RWPE2 (cell line): ENCODE results near the gene CDKL4.
"Not testable (repeated sequence)": the region's sequence is repeated elsewhere in the genome, so short reads cannot be mapped to it uniquely, and the experiment has no call there.

Source experiments
- ATAC-seq: fragments of 200-7000 bp; cut with Tn5 transposase; 3 replicates; pipeline ENCODE4 v1.9.1; 2021; ENCODE audit warnings: low read depth
- DNase-seq: peaks from one replicate; pipeline ENCODE4 v3.0.0-alpha.2; 2020; ENCODE audit warnings: low spot score
- H3K27ac ChIP-seq: fragments of 450-650 bp; 2 replicates; pipeline ENCODE4 v1.5.1; 2017; ENCODE audit warnings: mild to moderate bottlenecking; ENCODE audit not compliant: poor library complexity, severe bottlenecking
- H3K27me3 ChIP-seq: fragments of 250-450 bp; sonication (Bioruptor Pico); 2 replicates; pipeline ENCODE4 v1.5.1; 2021; ENCODE audit warnings: mild to moderate bottlenecking, moderate library complexity; ENCODE audit not compliant: insufficient read depth, poor library complexity, severe bottlenecking
- H3K36me3 ChIP-seq: fragments of 250-450 bp; sonication (Bioruptor Pico); 2 replicates; pipeline ENCODE4 v1.5.1; 2020; ENCODE audit warnings: low read depth, mild to moderate bottlenecking, moderate library complexity
- H3K4me1 ChIP-seq: fragments of 250-450 bp; sonication (Bioruptor Pico); 2 replicates; pipeline ENCODE4 v1.5.1; 2021; ENCODE audit warnings: mild to moderate bottlenecking, moderate library complexity; ENCODE audit not compliant: insufficient read depth, poor library complexity, severe bottlenecking
- H3K4me3 ChIP-seq: fragments of 250-450 bp; sonication (Bioruptor Pico); 2 replicates; pipeline ENCODE4 v1.5.1; 2021; ENCODE audit warnings: mild to moderate bottlenecking, moderate library complexity; ENCODE audit not compliant: severe bottlenecking
- H3K9me3 ChIP-seq: fragments of 250-450 bp; sonication (Bioruptor Pico); 2 replicates; pipeline ENCODE4 v1.5.1; 2021; ENCODE audit warnings: mild to moderate bottlenecking, moderate library complexity; ENCODE audit not compliant: severe bottlenecking
- TF ChIP-seq, protein P1 (sequence below): fragments of 450-650 bp; IDR thresholded peaks from one replicate; pipeline ENCODE4 v1.5.1; 2017; ENCODE audit warnings: mild to moderate bottlenecking, moderate library complexity; ENCODE audit not compliant: poor library complexity, severe bottlenecking

Gene CDKL4

DNA sequence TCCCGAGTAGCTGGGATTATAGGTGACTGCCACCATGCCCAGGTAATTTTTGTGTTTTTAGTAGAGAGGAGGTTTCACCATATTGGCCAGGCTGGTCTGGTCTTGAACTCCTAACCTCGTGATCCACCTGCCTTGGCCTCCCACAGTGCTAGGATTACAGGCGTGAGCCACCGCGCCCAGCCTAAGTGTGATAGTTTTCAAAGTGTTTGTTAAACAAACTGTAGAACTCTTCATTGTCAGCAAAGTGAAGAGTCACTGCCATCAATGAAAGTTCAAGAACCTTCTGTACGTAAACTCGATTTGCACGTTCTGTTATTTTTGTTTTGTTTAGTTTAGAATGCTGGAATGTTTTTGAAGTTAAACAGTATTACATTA lies 104.9 kb downstream of the CDKL4 start:
- H3K4me1 ChIP-seq: peaks cover 3% of the 10 kb centered on the region
- DNase-seq: no peak
- no peak overlapping the region for H3K27ac ChIP-seq
- no peak overlapping the region for H3K4me3 ChIP-seq
- H3K27me3 ChIP-seq: no peaks in the 10 kb centered on the region
- no peak for ATAC-seq
- H3K36me3 ChIP-seq: no peaks in the 10 kb centered on the region
- TF ChIP-seq, protein P1, sequence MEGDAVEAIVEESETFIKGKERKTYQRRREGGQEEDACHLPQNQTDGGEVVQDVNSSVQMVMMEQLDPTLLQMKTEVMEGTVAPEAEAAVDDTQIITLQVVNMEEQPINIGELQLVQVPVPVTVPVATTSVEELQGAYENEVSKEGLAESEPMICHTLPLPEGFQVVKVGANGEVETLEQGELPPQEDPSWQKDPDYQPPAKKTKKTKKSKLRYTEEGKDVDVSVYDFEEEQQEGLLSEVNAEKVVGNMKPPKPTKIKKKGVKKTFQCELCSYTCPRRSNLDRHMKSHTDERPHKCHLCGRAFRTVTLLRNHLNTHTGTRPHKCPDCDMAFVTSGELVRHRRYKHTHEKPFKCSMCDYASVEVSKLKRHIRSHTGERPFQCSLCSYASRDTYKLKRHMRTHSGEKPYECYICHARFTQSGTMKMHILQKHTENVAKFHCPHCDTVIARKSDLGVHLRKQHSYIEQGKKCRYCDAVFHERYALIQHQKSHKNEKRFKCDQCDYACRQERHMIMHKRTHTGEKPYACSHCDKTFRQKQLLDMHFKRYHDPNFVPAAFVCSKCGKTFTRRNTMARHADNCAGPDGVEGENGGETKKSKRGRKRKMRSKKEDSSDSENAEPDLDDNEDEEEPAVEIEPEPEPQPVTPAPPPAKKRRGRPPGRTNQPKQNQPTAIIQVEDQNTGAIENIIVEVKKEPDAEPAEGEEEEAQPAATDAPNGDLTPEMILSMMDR: no peak
- no peaks in the 10 kb centered on the region for H3K9me3 ChIP-seq

DNA sequence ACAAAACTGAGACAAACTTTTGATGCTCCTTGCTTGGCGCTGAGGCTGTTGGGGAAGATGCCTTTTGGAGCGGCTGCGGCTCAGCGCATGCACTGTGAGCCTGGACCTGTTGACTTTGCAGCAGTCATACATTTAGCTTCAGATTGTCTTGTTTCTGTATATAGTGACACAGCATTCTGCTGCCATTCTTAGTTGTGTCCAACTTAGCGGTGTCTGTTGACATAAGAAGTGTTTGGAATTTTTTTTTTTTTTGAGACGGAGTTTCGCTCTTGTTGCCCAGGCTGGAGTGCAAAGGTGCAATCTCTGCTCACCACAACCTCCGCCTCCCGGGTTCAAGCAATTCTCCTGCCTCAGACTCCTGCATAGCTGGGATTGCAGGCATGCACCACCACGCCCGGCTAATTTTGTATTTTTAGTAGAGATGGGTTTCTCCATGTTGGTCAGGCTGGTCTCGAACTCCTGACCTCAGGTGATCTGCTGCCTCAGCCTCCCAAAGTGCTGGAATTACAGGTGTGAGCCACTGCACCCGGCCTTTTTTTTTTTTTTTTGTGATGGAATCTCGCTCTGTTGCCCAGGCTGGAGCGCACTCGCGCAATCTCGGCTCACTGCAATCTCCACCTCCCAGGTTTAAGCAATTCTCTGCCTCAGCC lies 105.5 kb downstream of the CDKL4 start:
- not testable (repeated sequence) for H3K27me3 ChIP-seq, H3K9me3 ChIP-seq, H3K4me1 ChIP-seq

DNA sequence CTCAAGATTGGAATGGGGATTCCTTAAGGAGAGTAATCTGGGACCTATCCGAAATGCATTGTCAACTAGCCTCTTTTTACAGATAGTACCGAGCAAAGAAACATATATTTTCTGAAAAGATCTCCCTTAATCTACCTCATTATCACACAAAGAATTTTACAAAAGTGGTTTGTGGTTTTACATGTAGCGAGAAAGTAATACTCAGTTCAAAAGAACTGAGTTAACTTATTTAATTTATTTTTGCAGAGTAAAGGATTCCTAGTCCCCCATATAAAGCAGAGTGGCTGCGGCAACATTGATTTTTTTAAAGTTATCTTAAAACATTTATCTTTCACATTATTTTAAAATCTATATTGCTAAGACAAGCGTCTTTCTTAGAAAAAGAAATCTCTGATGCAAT lies 107.0 kb downstream of the CDKL4 start:
- Histone ChIP-seq H3K4me1 (peaks cover 3% of the 10 kb centered on the region), H3K4me3 (no peak overlapping the region), H3K27me3 (no peaks in the 10 kb centered on the region), H3K9me3 (no peaks in the 10 kb centered on the region), H3K36me3 (no peaks in the 10 kb centered on the region), H3K27ac (no peak overlapping the region)
- TF ChIP-seq, protein P1: no peak
- ATAC-seq (no peak), DNase-seq (no peak)

More for the DNA sequence above, 105.5 kb downstream of the CDKL4 start:
- H3K36me3 ChIP-seq, ATAC-seq, H3K27ac ChIP-seq, DNase-seq, H3K4me3 ChIP-seq: not testable (repeated sequence)

DNA sequence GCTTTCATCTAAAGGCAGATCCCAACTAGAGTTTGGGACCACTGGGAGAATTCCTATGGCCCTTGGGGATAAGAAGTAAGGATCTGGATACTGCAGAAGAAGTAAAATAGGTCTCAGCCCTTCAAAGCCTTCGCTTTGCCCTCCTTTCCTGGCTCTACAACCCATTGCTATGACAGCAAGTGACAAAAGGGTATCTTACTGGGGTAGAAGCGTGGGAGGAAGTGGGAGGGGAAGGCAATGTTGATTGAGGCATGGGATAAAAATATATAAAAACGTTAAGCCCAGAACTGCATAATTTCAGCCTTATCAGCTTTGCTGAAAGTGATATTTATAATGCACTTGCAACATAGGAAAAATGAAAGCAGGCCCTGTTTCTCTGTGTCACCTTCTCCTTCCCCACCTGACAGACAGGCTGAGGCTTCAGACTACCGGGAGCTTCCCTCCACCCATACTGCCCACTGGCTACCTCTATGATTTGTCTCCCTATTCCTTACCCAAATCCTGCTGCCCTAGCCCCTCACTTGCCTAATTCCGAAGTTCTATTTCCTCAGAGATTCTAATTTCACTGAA lies 108.0 kb downstream of the CDKL4 start:
- no peaks in the 10 kb centered on the region for H3K27me3 ChIP-seq
- no peak for DNase-seq
- no peaks in the 10 kb centered on the region for H3K9me3 ChIP-seq
- no peak overlapping the region for H3K27ac ChIP-seq
- TF ChIP-seq, protein P1: no peak
- no peak for ATAC-seq
- H3K36me3 ChIP-seq: no peaks in the 10 kb centered on the region
- H3K4me3 ChIP-seq: no peak overlapping the region
- H3K4me1 ChIP-seq: peaks cover 3% of the 10 kb centered on the region

DNA sequence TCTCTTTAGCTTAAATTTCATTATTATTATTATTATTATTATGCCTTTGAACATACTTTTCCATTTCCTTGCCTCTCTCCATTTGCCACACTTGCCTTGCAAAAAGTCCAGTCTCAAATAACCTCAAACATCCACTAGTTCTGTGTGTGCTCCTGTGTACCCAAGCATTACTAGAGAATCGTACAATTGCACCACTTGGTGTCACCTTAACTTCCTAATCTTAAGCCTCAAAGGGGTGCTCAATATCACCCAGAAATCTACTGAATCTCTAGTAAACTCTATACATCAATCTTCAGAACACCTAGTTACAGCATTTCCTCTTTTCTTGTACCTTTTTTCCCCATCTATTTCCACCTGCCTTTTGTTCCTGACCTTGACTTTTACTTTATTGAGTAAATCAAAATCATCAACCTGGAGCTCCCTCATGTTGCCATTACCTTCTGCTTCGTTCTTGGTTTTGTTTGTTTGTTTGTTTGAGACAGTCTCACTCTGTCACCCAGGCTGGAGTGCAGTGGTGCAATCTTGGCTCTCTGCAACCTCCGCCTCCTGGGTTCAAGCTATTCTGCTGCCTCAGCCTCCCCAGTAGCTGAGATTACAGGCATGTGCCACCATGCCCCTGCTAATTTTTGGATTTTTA lies 110.4 kb downstream of the CDKL4 start:
- H3K9me3 ChIP-seq: no peaks in the 10 kb centered on the region
- DNase-seq (no peak), ATAC-seq (no peak)
- TF ChIP-seq, protein P1: no peak
- no peaks in the 10 kb centered on the region for H3K27me3 ChIP-seq
- H3K36me3 ChIP-seq: no peaks in the 10 kb centered on the region
- H3K27ac ChIP-seq: no peak overlapping the region
- no peaks in the 10 kb centered on the region for H3K4me1 ChIP-seq
- H3K4me3 ChIP-seq: no peak overlapping the region
